Fibroblast of upper back skin (primary cell): ENCODE data around the gene SLC2A6.

Experiments used
- DNase-seq: peaks from one replicate; pipeline ENCODE4 v3.0.0-alpha.2; 2013

Gene SLC2A6

DNA sequence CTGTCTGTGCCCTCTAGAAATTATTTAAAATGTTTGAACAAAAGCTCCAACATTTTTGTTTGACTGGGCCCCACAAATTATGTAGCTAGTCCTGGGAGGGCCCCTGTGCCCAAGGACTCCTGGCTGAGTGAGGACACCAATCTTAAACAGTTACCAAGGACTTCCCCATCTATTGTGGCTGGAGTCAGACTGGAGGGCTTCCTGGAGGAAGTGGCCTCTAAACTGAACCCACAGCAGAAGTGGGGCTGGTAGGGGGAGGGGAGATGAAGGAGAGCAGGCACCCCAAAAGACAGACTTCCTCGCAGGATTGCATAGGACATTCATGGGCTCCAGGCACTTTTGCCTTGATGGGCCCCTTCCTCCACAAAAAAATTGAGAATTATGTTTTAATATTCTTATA, 48.7 kb downstream of the SLC2A6 start:
- no peak for DNase-seq

DNA sequence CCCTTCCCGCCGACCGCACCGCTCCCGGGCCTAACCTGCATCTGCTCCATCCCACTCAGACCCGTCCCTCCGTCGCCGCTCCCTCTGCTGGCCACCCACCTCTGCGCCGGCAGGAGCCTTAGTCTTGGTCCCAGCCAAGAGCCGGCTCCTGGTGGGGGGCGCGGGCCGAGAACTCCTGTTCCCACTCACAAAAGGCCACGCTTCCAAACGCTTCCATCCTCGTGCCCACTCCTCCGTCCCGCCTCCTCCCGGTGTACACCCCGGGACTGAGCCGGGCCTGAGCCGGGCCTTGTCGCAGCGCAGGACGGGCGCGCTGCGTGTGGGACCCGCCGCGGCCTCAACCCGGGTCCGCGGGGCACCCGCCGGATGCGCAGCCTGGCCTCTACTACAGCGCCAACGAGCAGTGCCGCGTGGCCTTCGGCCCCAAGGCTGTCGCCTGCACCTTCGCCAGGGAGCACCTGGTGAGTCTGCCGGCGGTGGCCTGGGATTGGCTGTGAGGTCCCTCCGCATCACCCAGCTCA, 49.2 kb downstream of the SLC2A6 start:
- peak; percentile 8 for DNase-seq

DNA sequence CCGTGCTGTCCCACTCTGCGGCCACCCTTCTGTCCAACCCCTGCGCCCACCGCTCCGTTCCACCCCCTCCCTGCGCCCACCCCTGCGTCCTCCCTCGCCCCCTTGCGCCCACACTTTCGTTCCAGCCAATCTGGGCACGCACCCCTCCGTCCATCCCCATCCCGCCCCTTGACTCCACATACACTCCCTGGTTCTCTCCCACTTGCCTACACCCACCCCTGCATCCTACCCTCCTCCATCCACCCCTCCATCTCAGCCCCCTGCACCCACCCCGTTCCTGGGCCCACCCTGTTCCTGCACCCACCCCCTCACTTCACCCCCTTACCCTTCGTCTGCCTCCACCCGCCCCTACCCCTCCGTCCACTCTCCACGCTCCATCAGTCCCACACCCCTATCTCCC, 49.7 kb downstream of the SLC2A6 start:
- no peak for DNase-seq

DNA sequence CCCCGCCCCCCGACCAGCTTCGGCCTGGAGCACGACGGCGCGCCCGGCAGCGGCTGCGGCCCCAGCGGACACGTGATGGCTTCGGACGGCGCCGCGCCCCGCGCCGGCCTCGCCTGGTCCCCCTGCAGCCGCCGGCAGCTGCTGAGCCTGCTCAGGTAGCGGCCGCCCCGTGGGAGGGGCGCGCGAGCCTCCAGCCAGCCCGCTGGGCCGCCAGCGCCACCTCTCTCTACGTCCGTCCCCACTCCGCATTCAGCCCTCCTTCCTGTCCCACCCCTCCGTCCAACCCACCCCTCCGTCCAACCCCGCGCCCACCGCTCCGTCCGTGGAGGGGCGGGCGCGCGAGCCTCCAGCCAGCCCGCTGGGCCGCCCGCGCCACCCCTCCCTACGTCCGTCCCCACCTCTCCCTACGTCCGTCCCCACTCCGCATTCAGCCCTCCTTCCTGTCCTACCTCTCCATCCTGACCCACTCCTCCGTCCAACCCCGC, 50.2 kb downstream of the SLC2A6 start:
- no peak for DNase-seq

DNA sequence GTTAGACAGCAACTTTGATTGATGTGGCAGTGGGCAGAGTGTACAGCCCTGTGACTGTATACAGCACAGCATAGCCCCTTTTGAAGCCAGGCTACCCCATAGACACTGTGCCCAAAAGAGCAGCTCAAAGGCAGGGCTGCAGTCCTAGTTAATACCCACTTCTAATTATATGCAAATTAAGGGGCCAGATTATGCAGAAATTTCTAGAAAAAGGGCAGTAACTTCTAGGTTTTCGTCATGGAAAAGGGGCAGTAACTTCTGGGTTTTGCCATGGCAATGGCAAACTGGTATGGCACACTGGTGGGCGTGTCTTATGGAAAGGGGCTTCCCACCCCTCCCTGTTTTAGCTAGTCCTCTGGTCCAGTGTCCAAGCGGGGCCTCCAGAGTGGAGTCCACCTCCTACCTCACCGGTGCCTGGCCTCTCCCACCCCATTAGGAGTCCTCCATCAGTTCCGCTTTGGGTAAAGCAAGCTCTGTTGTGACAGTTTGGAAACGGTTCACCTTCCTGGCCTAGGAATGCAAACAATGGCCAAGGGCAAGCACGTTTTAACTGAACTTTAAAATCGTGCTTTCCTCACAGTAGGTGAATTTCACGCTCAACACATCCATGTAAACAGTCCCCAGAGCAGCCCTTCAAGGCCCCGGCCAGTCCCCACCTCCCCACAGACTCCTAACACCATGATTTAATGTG, 51.1 kb downstream of the SLC2A6 start:
- DNase-seq: no peak

DNA sequence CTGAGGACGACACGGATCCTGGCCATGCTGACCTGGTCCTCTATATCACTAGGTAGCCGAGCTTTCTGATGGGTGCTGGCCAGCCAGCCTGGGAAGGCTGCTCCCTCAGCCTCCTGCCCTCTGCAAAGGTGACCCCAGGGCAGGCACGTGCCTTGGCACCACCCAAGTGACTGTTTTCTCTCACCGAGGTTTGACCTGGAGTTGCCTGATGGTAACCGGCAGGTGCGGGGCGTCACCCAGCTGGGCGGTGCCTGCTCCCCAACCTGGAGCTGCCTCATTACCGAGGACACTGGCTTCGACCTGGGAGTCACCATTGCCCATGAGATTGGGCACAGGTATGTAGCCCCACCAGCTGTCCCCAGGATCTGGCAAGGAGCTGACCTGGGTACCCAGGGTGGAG, 52.9 kb downstream of the SLC2A6 start:
- no peak for DNase-seq

DNA sequence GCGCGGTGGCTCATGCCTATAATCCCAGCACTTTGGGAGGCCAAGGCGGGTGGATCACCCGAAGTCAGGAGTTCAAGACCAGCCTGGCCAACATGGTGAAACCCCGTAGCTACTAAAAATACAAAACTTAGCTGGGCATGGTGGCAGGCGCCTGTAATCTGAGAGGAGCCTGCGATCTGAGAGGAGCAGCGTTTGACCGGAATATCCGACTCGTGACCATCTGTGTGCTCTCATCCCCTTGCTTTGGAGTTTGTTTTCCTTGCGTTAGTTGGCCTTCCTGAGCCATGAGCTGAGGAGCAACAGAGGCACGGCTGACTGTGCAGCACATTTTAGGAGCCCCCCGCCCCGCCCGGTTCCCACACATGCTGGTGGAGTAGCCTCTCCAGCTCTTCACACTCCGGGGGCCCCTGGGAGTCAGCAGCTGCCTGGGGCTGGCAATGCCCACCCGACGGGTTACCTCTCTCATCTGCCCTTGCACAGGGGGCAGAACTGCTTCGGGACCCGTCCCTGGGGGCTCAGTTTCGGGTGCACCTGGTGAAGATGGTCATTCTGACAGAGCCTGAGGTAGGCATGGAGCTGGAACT, 53.8 kb downstream of the SLC2A6 start:
- DNase-seq: no peak

DNA sequence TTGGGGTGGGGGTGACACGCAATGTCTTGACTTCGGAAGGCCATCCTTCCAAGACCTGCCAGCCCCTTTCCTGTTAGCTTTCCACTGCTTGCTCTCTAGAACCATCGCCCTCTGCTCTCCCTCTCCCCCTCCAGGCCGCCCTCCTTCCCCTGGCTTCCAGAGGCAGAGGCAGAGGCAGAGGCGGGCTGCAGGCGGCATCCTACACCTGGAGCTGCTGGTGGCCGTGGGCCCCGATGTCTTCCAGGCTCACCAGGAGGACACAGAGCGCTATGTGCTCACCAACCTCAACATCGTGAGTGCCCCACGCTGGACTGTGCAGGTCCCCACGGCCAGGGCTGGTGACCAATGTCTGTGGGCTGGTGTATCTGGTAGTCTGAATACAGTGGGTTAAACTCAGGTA, 54.7 kb downstream of the SLC2A6 start:
- DNase-seq: no peak

DNA sequence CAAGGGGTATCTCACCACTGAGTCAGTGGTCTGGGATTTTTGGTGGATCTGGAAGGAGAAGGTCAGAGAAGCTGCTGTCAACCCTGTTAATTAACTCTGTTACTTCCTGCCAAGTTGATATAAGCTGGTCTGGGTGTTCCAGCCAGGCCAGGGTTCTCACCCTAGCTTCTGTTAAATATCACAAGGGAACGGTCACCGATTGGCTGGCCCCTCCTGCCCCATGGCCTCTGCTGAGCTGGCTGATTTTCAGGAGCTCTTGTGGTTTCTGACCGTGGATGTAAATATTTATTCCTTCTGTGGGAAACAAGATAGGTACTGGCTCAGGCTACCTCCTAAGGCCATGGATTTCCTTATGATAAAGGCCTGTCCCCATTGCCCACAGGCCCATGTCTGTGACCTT, 55.7 kb downstream of the SLC2A6 start:
- no peak for DNase-seq

DNA sequence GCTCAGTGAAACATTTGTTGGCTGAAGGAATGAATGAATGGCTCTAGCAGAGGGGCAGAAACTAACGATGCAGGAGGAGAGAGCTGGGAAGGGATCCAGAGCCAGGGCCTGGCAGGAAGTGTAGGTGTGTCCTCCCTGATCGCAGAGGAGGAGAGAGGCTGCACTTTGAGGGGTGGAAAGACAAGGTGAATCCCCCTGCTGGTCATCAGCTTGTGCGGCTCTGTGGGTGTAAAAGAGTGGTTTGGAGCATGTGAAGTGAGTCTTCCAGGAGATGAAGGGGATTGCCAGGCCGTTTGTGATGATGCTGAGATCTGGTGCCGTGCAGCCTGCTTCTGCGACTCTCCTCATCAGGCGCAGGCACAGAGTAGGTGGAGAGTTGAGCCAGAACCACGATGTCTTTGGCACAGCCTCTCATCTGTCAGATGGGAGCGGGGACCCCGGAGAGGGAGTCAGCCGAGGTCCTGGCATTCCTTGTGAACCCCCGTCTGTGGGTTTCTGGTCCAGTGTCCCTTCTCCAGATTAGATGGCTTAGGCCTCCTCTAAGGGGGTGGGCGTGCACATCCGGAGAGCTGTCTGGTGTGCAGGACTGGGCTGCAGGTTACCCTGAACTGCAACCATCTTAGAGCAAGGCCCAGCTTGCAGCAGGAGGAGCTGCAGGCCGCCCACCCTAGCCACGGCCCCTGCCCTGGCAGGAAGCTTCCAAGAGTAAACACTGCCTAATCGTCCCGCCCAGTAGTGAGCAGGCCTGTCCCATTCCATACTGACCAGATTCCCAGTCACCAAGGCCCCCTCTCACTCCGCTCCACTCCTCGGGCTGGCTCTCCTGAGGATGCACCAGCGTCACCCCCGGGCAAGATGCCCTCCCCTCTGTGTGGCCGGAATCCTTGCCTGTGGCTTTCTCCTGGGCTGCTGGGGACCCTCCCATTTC, 57.0 kb downstream of the SLC2A6 start, which contains the start of gene ADAMTS13:
Gene ADAMTS13, plus strand, starts transcription at position 753 of the 928 bp plus-strand sequence. Its CDS starts 77 bp downstream, at position 830.
- no peak for DNase-seq
